LHCN-M2 (cell line): Measurements from ENCODE around the gene CES4A. TPM values are rescaled to one million over a fixed set of nuclear protein-coding genes. Genes with fewer than 3 reads are reported as not detected.

Source experiments
- DNase-seq: peaks from one replicate; pipeline ENCODE4 v3.0.0-alpha.2; 2012; ENCODE audit warnings: low read depth
- total RNA-seq: library from RNA; depleted of rRNA; stranded (reverse); fragments of >200 nt; gene quantifications from 2 replicates; pipeline ENCODE4 v1.2.3, GENCODE V29; 2014

Gene CES4A
- total RNA-seq, 1 experiment from 2014 or later, result 0.06 TPM

- DNase-seq, result peak; percentile 92
Observed at GRCh38 chr16:67017810-67018488, 29.6 kb downstream of the CES4A start.

- no peak for DNase-seq
Observed at GRCh38 chr16:67019171-67019570, 30.8 kb downstream of the CES4A start.

GRCh38 chr16:67021321-67021720, 32.9 kb downstream of the CES4A start:
- DNase-seq, result no peak

- no peak for DNase-seq
Observed at GRCh38 chr16:67022531-67023214, 34.3 kb downstream of the CES4A start.

GRCh38 chr16:67023689-67024088, 35.3 kb downstream of the CES4A start:
- DNase-seq, result no peak

GRCh38 chr16:67024384-67025209, 36.2 kb downstream of the CES4A start:
- DNase-seq, result no peak

- DNase-seq, result no peak
Observed at GRCh38 chr16:67025210-67025550, 36.8 kb downstream of the CES4A start.

- DNase-seq, result no peak
Observed at GRCh38 chr16:67026570-67026969, 38.2 kb downstream of the CES4A start.

GRCh38 chr16:67027046-67027445, 38.7 kb downstream of the CES4A start:
- DNase-seq, result no peak

GRCh38 chr16:67028167-67028695, 39.8 kb downstream of the CES4A start:
- DNase-seq, result no peak

GRCh38 chr16:67028696-67029253, 40.4 kb downstream of the CES4A start, which contains the start of gene CBFB:
Gene CBFB (plus strand): TSS chr16:67029149. CDS start chr16:67029408, 259 bp downstream.
- DNase-seq, result peak; percentile 88

- DNase-seq, result peak; percentile 56
Observed at GRCh38 chr16:67029254-67030096, 41.1 kb downstream of the CES4A start.

- no peak for DNase-seq
Observed at GRCh38 chr16:67030221-67030962, 42.0 kb downstream of the CES4A start.

GRCh38 chr16:67034487-67034886, 46.1 kb downstream of the CES4A start:
- DNase-seq, result peak; percentile 26

- no peak for DNase-seq
Observed at GRCh38 chr16:67035364-67035763, 47.0 kb downstream of the CES4A start.

GRCh38 chr16:67036323-67036741, 47.9 kb downstream of the CES4A start:
- no peak for DNase-seq

- DNase-seq, result no peak
Observed at GRCh38 chr16:67039260-67040020, 51.1 kb downstream of the CES4A start.

- no peak for DNase-seq
Observed at GRCh38 chr16:67040166-67040565, 51.8 kb downstream of the CES4A start.

GRCh38 chr16:67040906-67041305, 52.5 kb downstream of the CES4A start:
- DNase-seq, result no peak
